ENCODE data around the gene TMEM244. TPM values are rescaled to one million over a fixed set of nuclear protein-coding genes. Genes with fewer than 3 reads are reported as not detected.
"Not testable (repeated sequence)": the region's sequence is repeated elsewhere in the genome, so short reads cannot be mapped to it uniquely, and the experiment has no call there.

TMEM244 gene
- total RNA-seq, 1 donor from 2014 or later, result not detected

- no peak for DNase-seq (ENCODE audit: low spot score)
These were observed 5.6 kb upstream of the TMEM244 start for GRCh38 chr6:129866688-129867087.

- DNase-seq (ENCODE audit: low spot score), result no peak
These were observed 5.1 kb upstream of the TMEM244 start for GRCh38 chr6:129866256-129866655.

- no peak for DNase-seq (ENCODE audit: low spot score)
These were observed 3.9 kb upstream of the TMEM244 start for GRCh38 chr6:129865013-129865412.

- no peak for DNase-seq (ENCODE audit: low spot score)
These were observed 2.5 kb upstream of the TMEM244 start for GRCh38 chr6:129863664-129864063.

- DNase-seq (ENCODE audit: low spot score), result no peak
These were observed 1.6 kb downstream of the TMEM244 start for GRCh38 chr6:129859524-129859923.

- no peak for DNase-seq (ENCODE audit: low spot score)
These were observed 3.3 kb downstream of the TMEM244 start for GRCh38 chr6:129857838-129858237.

GRCh38 chr6:129853996-129854711 lies 7.0 kb downstream of the TMEM244 start:
- DNase-seq (ENCODE audit: low spot score), result no peak

- DNase-seq (ENCODE audit: low spot score), result no peak
These were observed 8.8 kb downstream of the TMEM244 start for GRCh38 chr6:129852257-129852858.

GRCh38 chr6:129849456-129849855 lies 11.7 kb downstream of the TMEM244 start:
- no peak for DNase-seq (ENCODE audit: low spot score)

- no peak for DNase-seq (ENCODE audit: low spot score)
These were observed 14.4 kb downstream of the TMEM244 start for GRCh38 chr6:129846761-129847160.

- DNase-seq (ENCODE audit: low spot score), result no peak
These were observed 15.4 kb downstream of the TMEM244 start for GRCh38 chr6:129845696-129846095.

GRCh38 chr6:129844118-129844891 lies 16.8 kb downstream of the TMEM244 start:
- DNase-seq (ENCODE audit: low spot score), result no peak

GRCh38 chr6:129843573-129843972 lies 17.5 kb downstream of the TMEM244 start:
- no peak for DNase-seq (ENCODE audit: low spot score)

GRCh38 chr6:129842881-129843409 lies 18.2 kb downstream of the TMEM244 start:
- no peak for DNase-seq (ENCODE audit: low spot score)

- no peak for DNase-seq (ENCODE audit: low spot score)
These were observed 19.0 kb downstream of the TMEM244 start for GRCh38 chr6:129842137-129842536.

GRCh38 chr6:129839562-129839961 lies 21.6 kb downstream of the TMEM244 start:
- not testable (repeated sequence) for DNase-seq (ENCODE audit: low spot score)

- DNase-seq (ENCODE audit: low spot score), result no peak
These were observed 25.4 kb downstream of the TMEM244 start for GRCh38 chr6:129835691-129836090.

GRCh38 chr6:129832299-129832698 lies 28.8 kb downstream of the TMEM244 start:
- DNase-seq (ENCODE audit: low spot score), result no peak

- DNase-seq (ENCODE audit: low spot score), result no peak
These were observed 32.9 kb downstream of the TMEM244 start for GRCh38 chr6:129828229-129828628.

- no peak for DNase-seq (ENCODE audit: low spot score)
These were observed 42.9 kb downstream of the TMEM244 start for GRCh38 chr6:129818251-129818650.

- DNase-seq (ENCODE audit: low spot score), result no peak
These were observed 43.3 kb downstream of the TMEM244 start for GRCh38 chr6:129817821-129818220.

GRCh38 chr6:129817332-129817731 lies 43.8 kb downstream of the TMEM244 start:
- DNase-seq (ENCODE audit: low spot score), result no peak

Measured in ureter (tissue), 1 donor.